ENCODE data around the gene KCTD3.

- TF ChIP-seq CTCF (IDR thresholded peaks at IDR 0.05) (no peak), POLR2A (IDR thresholded peaks at IDR 0.05) (no peak)
Observed at GRCh38 chr1:215657047-215657446, 89.9 kb downstream of the KCTD3 start.

All from heart left ventricle (tissue), 13 donors.